Heart left ventricle (tissue), 13 donors: ENCODE data around the gene PSG1.
"Not testable (repeated sequence)": the region's sequence is repeated elsewhere in the genome, so short reads cannot be mapped to it uniquely, and the experiment has no call there.

Experiments used
- POLR2A ChIP-seq, 2 donors: fragments of 450-650 bp; IDR thresholded peaks; one replicate each; pipeline ENCODE4 v1.6.1; 2017; ENCODE audit warnings: antibody characterized with exemption in 2 of 2, mild to moderate bottlenecking in 2 of 2, moderate library complexity in 2 of 2
- TF ChIP-seq, protein P1 (sequence below), 12 donors: fragments of 200-600 bp; sonication (generic) in 4 of 12; IDR thresholded peaks; one replicate each; pipeline versions ENCODE4 v1.5.0 to v1.8.0; 2018 to 2022; ENCODE audit warnings: antibody characterized with exemption in 12 of 12, mild to moderate bottlenecking in 5 of 12
- donor health status: ischemic (EF 13 %, LVEDD 7.1; RV severe dilation, severe dysfunction).
- donor health status: DM: no; HTN: yes; CAD: no.
- donor health status: DM: no; HTN: no; CAD: no.
- donor health status: ischemic (EF 25% LVEDD 6.9; RV normal size, moderate dysfunction).
- donor health status: ischemic (EF 25% LVEDD 5.7; RV mildly dilated, moderate dysfunction).
- donor health status: ischemic (EF 35%, LVEDD 5.7; RV mildly dilated, moderate dysfunction).
- donor health status: nonischemic (EF 11% LVEDD 7.7; RV severe dilation, severe dysfunction).
- donor health status: DM: yes; HTN: yes; CAD: no.
- donor health status: PGD.
- donor health status: ischemic (EF 29% LVEDD 5.4; RV normal size, mild dysfunction).
- donor health status: nonischemic (EF 23%, LVEDD 6.1; RV moderate dilation, normal function).

DNA sequence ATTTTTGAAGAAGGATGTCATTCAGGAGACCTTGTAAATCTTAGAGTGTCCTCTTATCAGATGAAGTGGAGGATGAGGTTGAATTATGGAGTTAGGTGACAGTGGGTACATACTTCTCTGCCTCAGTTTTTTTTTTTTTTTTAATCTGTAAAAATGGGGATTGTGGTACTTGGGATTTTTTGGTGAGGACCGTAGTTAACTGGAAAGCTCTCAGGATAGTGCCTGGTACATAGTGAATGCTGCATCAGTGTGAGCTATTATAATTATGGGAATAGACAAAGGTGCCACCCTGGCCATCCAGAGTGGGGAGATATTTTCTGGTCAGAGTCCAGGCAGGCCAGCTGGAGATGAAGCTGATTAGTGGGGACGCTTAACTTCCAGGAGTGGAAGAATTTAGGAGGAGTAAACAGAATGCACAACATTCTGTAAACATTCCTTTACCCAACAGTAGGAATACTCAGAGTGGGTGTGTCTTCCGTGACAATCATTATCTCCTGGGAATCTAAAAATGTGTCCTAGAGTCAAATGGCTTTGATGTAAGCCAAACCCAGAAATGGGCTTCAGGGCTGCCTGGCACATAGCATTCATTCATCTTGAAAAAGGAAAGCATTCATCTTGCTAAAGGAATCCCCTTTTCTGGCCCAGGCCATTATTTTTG lies 47.4 kb downstream of the PSG1 start:
- TF ChIP-seq, protein P1, sequence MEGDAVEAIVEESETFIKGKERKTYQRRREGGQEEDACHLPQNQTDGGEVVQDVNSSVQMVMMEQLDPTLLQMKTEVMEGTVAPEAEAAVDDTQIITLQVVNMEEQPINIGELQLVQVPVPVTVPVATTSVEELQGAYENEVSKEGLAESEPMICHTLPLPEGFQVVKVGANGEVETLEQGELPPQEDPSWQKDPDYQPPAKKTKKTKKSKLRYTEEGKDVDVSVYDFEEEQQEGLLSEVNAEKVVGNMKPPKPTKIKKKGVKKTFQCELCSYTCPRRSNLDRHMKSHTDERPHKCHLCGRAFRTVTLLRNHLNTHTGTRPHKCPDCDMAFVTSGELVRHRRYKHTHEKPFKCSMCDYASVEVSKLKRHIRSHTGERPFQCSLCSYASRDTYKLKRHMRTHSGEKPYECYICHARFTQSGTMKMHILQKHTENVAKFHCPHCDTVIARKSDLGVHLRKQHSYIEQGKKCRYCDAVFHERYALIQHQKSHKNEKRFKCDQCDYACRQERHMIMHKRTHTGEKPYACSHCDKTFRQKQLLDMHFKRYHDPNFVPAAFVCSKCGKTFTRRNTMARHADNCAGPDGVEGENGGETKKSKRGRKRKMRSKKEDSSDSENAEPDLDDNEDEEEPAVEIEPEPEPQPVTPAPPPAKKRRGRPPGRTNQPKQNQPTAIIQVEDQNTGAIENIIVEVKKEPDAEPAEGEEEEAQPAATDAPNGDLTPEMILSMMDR (IDR thresholded peaks at IDR 0.05) = not testable (repeated sequence)
- not testable (repeated sequence) for TF ChIP-seq POLR2A (IDR thresholded peaks at IDR 0.05)
